Progenitor cell of endocrine pancreas (in vitro differentiated cells): ENCODE results near the gene RPS26. TPM values are rescaled to one million over a fixed set of nuclear protein-coding genes. Genes with fewer than 3 reads are reported as not detected.
"Not testable (repeated sequence)": the region's sequence is repeated elsewhere in the genome, so short reads cannot be mapped to it uniquely, and the experiment has no call there.

ENCODE experiments used
- DNase-seq: peaks from one replicate; pipeline ENCODE4 v3.0.0; 2021; ENCODE audit warnings: low spot score; ENCODE audit not compliant: unreplicated experiment
- H3K27ac Mint-ChIP-seq: 2 replicates; pipeline ENCODE4 v1.8.0; 2021; ENCODE audit warnings: mild to moderate bottlenecking, moderate library complexity, mixed read lengths
- H3K27me3 Mint-ChIP-seq: 2 replicates; pipeline ENCODE4 v1.8.0; 2021; ENCODE audit warnings: mixed read lengths
- H3K36me3 Mint-ChIP-seq: 2 replicates; pipeline ENCODE4 v1.8.0; 2022; ENCODE audit warnings: mixed read lengths; ENCODE audit not compliant: insufficient read depth
- H3K4me1 Mint-ChIP-seq: 2 replicates; pipeline ENCODE4 v1.8.0; 2021; ENCODE audit warnings: low read depth, mixed read lengths
- H3K4me3 Mint-ChIP-seq: 2 replicates; pipeline ENCODE4 v1.8.0; 2021; ENCODE audit warnings: low read depth, mild to moderate bottlenecking, moderate library complexity, mixed read lengths
- H3K9me3 Mint-ChIP-seq: 2 replicates; pipeline ENCODE4 v1.8.0; 2021; ENCODE audit warnings: low read depth, mixed read lengths
- CTCF ChIP-seq: fragments of 200-600 bp; sonication (generic); IDR thresholded peaks from one replicate; pipeline ENCODE4 v1.5.0; 2021; ENCODE audit warnings: antibody characterized with exemption, mild to moderate bottlenecking; ENCODE audit not compliant: unreplicated experiment
- total RNA-seq: library from RNA; stranded (reverse); gene quantifications from 2 replicates; pipeline ENCODE4 v1.2.1, GENCODE V29; 2021

RPS26 gene
- total RNA-seq, 1 donor from 2014 or later, result 39.3 TPM

DNA sequence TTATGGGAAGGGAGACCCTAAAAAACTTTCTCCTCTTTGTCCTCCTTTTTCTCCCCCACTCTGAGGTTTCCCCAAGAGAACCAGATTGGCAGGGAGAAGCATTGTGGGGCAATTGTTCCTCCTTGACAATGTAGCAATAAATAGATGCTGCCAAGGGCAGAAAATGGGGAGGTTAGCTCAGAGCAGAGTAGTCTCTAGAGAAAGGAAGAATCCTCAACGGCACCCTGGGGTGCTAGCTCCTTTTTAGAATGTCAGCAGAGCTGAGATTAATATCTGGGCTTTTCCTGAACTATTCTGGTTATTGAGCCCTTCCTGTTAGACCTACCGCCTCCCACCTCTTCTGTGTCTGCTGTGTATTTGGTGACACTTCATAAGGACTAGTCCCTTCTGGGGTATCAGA lies 4.6 kb upstream of the RPS26 start:
- no peak for TF ChIP-seq CTCF
- Mint-ChIP-seq H3K36me3 (peaks cover 15% of the 10 kb centered on the region), H3K4me1 (peaks cover 9% of the 10 kb centered on the region), H3K4me3 (no peak overlapping the region), H3K27me3 (no peaks in the 10 kb centered on the region), H3K27ac (no peak overlapping the region), H3K9me3 (no peaks in the 10 kb centered on the region)
- DNase-seq, result no peak

GRCh38 chr12:56038022-56038655 lies 3.6 kb upstream of the RPS26 start:
- no peak for DNase-seq
- no peak overlapping the region for H3K4me3 Mint-ChIP-seq
- H3K27me3 Mint-ChIP-seq, result no peaks in the 10 kb centered on the region
- H3K9me3 Mint-ChIP-seq, result no peaks in the 10 kb centered on the region
- H3K4me1 Mint-ChIP-seq, result peaks cover 16% of the 10 kb centered on the region
- H3K27ac Mint-ChIP-seq, result peak overlapping the region; percentile 38
- no peak for TF ChIP-seq CTCF
- H3K36me3 Mint-ChIP-seq, result peaks cover 15% of the 10 kb centered on the region

GRCh38 chr12:56040151-56040550 lies 1.6 kb upstream of the RPS26 start:
- DNase-seq, result no peak
- no peak for TF ChIP-seq CTCF
- Mint-ChIP-seq H3K27ac (no peak overlapping the region), H3K4me3 (no peak overlapping the region), H3K36me3 (peaks cover 21% of the 10 kb centered on the region), H3K4me1 (peaks cover 19% of the 10 kb centered on the region), H3K27me3 (no peaks in the 10 kb centered on the region), H3K9me3 (no peaks in the 10 kb centered on the region)

GRCh38 chr12:56040963-56041551 lies 661 bp upstream of the RPS26 start:
- TF ChIP-seq CTCF, result no peak
- DNase-seq, result no peak
- Mint-ChIP-seq H3K36me3 (peaks cover 13% of the 10 kb centered on the region), H3K27ac (peak overlapping the region; percentile 95), H3K4me1 (peaks cover 19% of the 10 kb centered on the region), H3K27me3 (no peaks in the 10 kb centered on the region), H3K4me3 (peak overlapping the region; percentile 98), H3K9me3 (no peaks in the 10 kb centered on the region)

DNA sequence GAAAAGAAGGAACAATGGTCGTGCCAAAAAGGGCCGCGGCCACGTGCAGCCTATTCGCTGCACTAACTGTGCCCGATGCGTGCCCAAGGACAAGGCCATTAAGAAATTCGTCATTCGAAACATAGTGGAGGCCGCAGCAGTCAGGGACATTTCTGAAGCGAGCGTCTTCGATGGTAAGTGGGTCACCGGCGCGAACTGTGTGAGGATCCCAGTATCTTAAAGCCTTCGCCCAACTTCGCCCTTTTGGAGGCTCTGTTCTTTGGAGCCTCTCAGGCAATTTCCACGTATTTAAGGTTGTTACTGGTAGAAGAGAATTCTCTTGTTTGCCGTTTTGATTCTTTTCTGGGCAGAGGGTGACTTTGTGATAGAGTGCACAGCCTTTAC lies 704 bp downstream of the RPS26 start:
- peaks cover 11% of the 10 kb centered on the region for H3K36me3 Mint-ChIP-seq

GRCh38 chr12:56042843-56043242 lies 1.1 kb downstream of the RPS26 start:
- no peak for DNase-seq
- Mint-ChIP-seq H3K9me3 (no peaks in the 10 kb centered on the region), H3K36me3 (peaks cover 11% of the 10 kb centered on the region), H3K27ac (peak overlapping the region; percentile 98), H3K27me3 (no peaks in the 10 kb centered on the region), H3K4me3 (peak overlapping the region; percentile 98), H3K4me1 (peaks cover 19% of the 10 kb centered on the region)
- TF ChIP-seq CTCF, result no peak

More for the DNA sequence above, 704 bp downstream of the RPS26 start:
- Mint-ChIP-seq H3K4me3 (peak overlapping the region; percentile 98), H3K4me1 (peaks cover 19% of the 10 kb centered on the region), H3K27ac (peak overlapping the region; percentile 98)
- not testable (repeated sequence) for DNase-seq, H3K27me3 Mint-ChIP-seq, H3K9me3 Mint-ChIP-seq
